IMR-90 (cell line): ENCODE measurements around the gene NQO2.

Source experiments
- CTCF ChIP-seq: conservative IDR thresholded peaks from 2 replicates; pipeline ENCODE4 v1.5.1; 2012; ENCODE audit warnings: mild to moderate bottlenecking, low read depth, low read length, improper control_type of control experiment
- MAFK ChIP-seq: IDR thresholded peaks from 2 replicates; pipeline ENCODE4 v1.6.1; 2012; ENCODE audit warnings: low read depth, low read length, improper control_type of control experiment
- MAZ ChIP-seq: IDR thresholded peaks from 2 replicates; pipeline ENCODE4 v1.6.1; 2012; ENCODE audit warnings: low read depth, mild to moderate bottlenecking, low read length, improper control_type of control experiment, moderate library complexity, borderline replicate concordance

- TF ChIP-seq CTCF (no peak), MAZ (no peak), MAFK (no peak)
These were observed 17.1 kb upstream of the NQO2 start for GRCh38 chr6:2982426-2983117.
